Psoas muscle (tissue), 8 donors: ENCODE data around the gene CAMKMT. TPM values are rescaled to one million over a fixed set of nuclear protein-coding genes. Genes with fewer than 3 reads are reported as not detected.
"Not testable (repeated sequence)": the region's sequence is repeated elsewhere in the genome, so short reads cannot be mapped to it uniquely, and the experiment has no call there.

Source experiments
- ATAC-seq, 4 donors: fragments of 200-7000 bp; cut with Tn5 transposase; one replicate each; pipeline ENCODE4 v1.9.1; 2020; ENCODE audit warnings: moderate library complexity in 3 of 4, mild to moderate bottlenecking in 2 of 4
- DNase-seq, 2 donors: peaks; one replicate each; pipeline ENCODE4 v3.0.0-alpha.2; 2020
- H3K27ac ChIP-seq: fragments of 200-600 bp; one replicate; pipeline ENCODE4 v1.8.0; 2022
- H3K27me3 ChIP-seq, 3 donors: fragments of 200-600 bp in 1 of 3; one replicate each; pipeline versions ENCODE4 v1.6.1 to v1.8.0; 2013 to 2022; ENCODE audit warnings: low read length in 2 of 3, mild to moderate bottlenecking in 2 of 3, moderate library complexity in 1 of 3; ENCODE audit not compliant: insufficient read depth in 3 of 3
- H3K36me3 ChIP-seq, 2 donors: fragments of 200-600 bp in 1 of 2; one replicate each; pipeline versions ENCODE4 v1.6.1 to v1.8.0; 2013 to 2022; ENCODE audit warnings: low read depth in 1 of 2, mild to moderate bottlenecking in 1 of 2, moderate library complexity in 1 of 2; ENCODE audit not compliant: insufficient read depth in 1 of 2
- H3K4me1 ChIP-seq: fragments of 200-600 bp; one replicate; pipeline ENCODE4 v1.8.0; 2022
- H3K4me3 ChIP-seq: fragments of 200-600 bp; one replicate; pipeline ENCODE4 v1.8.0; 2022; ENCODE audit warnings: mild to moderate bottlenecking
- H3K9me3 ChIP-seq: fragments of 200-600 bp; one replicate; pipeline ENCODE4 v1.8.0; 2022
- CTCF ChIP-seq: fragments of 200-600 bp; IDR thresholded peaks from one replicate; pipeline ENCODE4 v1.8.0; 2022; ENCODE audit warnings: antibody characterized with exemption
- WGBS, 3 donors: extraction: QIAGEN DNeasy Blood & Tissue Kit; methylation state at CpG; one replicate each; pipeline versions ENCODE4 v1.1.6 to v1.1.7; 2013; 5-methylcytosine and 5-hydroxymethylcytosine counted together
- intact Hi-C, 2 donors: fragments of 100-400 bp; cut with DNase I; formaldehyde crosslinking; loops; one replicate each; pipeline versions ENCODE4 v1.11.0 to v1.14.2; 2022
- polyA plus RNA-seq, 3 donors: library from polyadenylated mRNA; stranded (reverse); fragments of 200-250 nt; gene quantifications; one replicate each; pipeline ENCODE4 v1.2.3, GENCODE V29; 2013
- total RNA-seq, 4 donors: library from RNA; stranded (reverse); fragmentation: NEBNext Ultra II Directional in 2 of 4; extraction: Animal tissue kit (Norgen Biotek cat#: 25700) in 2 of 4; gene quantifications; one replicate each; pipeline versions ENCODE4 v1.2.1 to v1.2.4, GENCODE V29; 2021 to 2023
- donor health status: healthy with polysubstance abuse.
- donor health status: DM: no; HTN: no; CAD: no; lungs with moderate emphysema.
- donor health status: Bipolar disorder and iron deficiency.
- donor health status: healthy.
- donor health status: DM: yes; HTN: yes; CAD: no.
- donor health status: DM: no; HTN: no; CAD: no.
- donor health status: DM: no; HTN: no; CAD: no.
- donor health status: DM: yes; HTN: yes; CAD: no.

Gene CAMKMT
- total and polyA plus RNA-seq, 7 donors = 2.8 to 7.3 (median 4.5) TPM

DNA sequence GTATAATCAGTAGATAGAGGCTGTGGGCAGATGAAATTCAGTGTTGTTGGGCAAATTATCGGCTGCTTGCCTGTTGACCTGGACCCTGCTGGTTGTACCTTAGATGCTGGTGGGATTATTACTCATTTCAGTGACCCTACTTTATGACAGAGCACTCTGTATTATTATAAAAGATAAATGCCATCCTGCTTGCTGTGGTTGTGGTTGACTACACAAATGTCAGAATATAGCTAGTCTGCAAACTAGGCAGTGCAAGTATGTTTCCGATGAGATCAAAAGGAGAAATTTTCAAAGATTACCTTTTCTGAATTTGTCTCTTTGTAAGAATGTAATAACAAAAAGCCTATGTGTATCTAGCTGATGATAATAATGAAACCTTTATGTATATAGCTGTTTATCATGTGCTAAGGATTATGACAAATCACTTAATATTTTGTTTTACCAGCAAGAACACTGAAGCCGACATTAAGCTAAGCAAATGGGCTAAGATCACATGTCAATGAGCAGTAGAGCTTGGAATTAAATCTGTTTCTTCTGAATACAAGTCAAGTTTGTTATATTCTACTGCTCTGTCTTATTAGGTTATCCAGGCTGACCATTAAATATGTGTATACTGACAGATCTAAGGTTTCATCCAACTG lies 219.2 kb downstream of the CAMKMT start:
- WGBS, 3 donors = 64 to 94% (median 70%) methylated on average over 3 of the region's 3 CpGs
- no peak for TF ChIP-seq CTCF
- H3K4me3 ChIP-seq = no peak overlapping the region
- intact Hi-C loops = no loop called here
- no peaks in the 10 kb centered on the region for H3K36me3 ChIP-seq
- no peak overlapping the region for H3K27ac ChIP-seq
- no peak for DNase-seq
- H3K4me1 ChIP-seq = peaks cover 12% of the 10 kb centered on the region
- no peaks in the 10 kb centered on the region for H3K27me3 ChIP-seq
- ATAC-seq = no peak
- no peaks in the 10 kb centered on the region for H3K9me3 ChIP-seq

DNA sequence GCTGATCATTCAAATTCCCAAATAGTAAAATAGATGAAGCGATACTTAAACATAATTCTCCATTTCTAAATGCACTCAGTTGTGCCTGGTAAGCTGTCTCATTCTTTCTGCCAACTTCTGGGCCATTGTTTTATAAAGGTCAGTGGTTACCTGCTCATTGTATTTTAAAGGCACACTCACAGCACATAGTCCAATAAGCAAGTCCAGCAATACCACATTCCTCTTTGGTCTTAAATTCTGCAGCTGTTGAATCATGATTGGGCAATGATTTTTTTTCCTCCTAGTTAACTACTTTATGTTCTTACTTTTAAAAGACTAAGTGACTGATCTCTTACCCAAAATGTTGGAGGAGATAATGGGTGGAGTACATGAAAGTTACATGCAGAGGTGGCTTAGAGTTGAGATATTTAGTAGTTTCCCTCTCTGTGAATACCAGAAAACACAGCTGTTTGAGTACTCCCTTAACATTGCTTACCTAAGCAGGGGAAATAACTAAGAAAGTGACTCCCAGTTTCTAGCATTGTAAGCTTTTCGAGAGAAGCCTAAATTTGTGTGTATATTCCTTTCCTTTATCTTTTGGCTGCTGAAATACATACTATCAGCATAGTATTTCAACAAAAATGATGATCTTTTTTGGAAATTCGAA lies 220.7 kb downstream of the CAMKMT start:
- TF ChIP-seq CTCF = no peak
- no peak overlapping the region for H3K27ac ChIP-seq
- 88 to 93% (median 91%) methylated on average over 3 of the region's 3 CpGs for WGBS, 3 donors
- no peaks in the 10 kb centered on the region for H3K27me3 ChIP-seq
- no peak for ATAC-seq
- peaks cover 12% of the 10 kb centered on the region for H3K4me1 ChIP-seq
- no peak overlapping the region for H3K4me3 ChIP-seq
- H3K36me3 ChIP-seq = no peaks in the 10 kb centered on the region
- H3K9me3 ChIP-seq = no peaks in the 10 kb centered on the region
- intact Hi-C loops = no loop called here
- no peak for DNase-seq

- H3K4me1 ChIP-seq, DNase-seq, ATAC-seq, H3K4me3 ChIP-seq, intact Hi-C loops, H3K27ac ChIP-seq, H3K27me3 ChIP-seq, H3K36me3 ChIP-seq, H3K9me3 ChIP-seq: not testable (repeated sequence)
- 95 to 99% (median 99%) methylated on average over 2 of the region's 2 CpGs for WGBS, 3 donors
Observed at GRCh38 chr2:44595615-44596014, 233.9 kb downstream of the CAMKMT start.

DNA sequence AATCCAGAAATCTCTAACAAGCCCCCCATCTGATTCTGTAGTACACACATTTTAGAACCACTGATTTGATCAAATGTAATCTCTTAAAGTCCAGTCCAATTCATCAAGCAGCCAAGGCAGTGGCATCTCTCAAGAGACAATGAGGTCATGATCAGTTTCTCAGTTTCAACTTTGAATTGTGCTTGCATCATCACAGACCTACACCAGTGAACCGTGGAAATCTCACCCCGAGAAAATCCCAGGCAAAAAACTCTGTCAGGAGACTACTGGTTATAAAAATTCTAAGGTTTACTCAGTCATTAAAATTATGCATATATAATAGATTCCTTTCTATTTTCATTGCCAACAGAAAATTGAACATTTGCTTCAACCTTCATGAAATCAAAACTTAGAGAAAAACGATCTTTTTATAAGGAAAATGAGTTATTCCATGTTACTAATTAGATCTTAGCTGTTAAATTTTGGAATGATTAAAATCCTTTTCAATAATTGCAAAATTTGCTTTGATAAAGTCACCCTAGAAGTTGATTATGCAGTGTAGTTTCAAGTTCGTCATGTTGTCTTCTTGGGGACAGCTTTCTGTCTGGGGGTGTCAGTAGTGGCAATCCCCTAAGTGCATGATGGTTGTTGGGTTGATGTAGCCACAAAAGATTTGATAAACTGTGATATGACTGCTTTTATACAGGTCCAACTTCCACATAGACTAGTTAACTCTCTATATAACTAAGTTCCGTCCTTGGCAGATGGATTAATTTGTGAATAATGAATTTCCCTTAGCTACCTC lies 235.0 kb downstream of the CAMKMT start:
- ATAC-seq (no peak), DNase-seq (no peak)
- TF ChIP-seq CTCF = no peak
- intact Hi-C loops = no loop called here
- H3K9me3 ChIP-seq = no peaks in the 10 kb centered on the region
- no peaks in the 10 kb centered on the region for H3K36me3 ChIP-seq
- 53 to 61% (median 57%) methylated on average over 5 of the region's 5 CpGs for WGBS, 3 donors
- no peak overlapping the region for H3K27ac ChIP-seq
- H3K4me1 ChIP-seq = peaks cover 6% of the 10 kb centered on the region
- no peaks in the 10 kb centered on the region for H3K27me3 ChIP-seq
- no peak overlapping the region for H3K4me3 ChIP-seq
